Skeletal muscle tissue (tissue), 4 donors: ENCODE results near the gene RAPGEF6. TPM values are rescaled to one million over a fixed set of nuclear protein-coding genes. Genes with fewer than 3 reads are reported as not detected.

Experiments
- H3K27ac ChIP-seq: one replicate; pipeline ENCODE4 v1.7.0; 2013; ENCODE audit warnings: mild to moderate bottlenecking, low read depth, low read length, inconsistent platforms
- H3K27me3 ChIP-seq, 3 donors: one replicate each; pipeline ENCODE4 v1.7.0; 2013; ENCODE audit warnings: low read length in 3 of 3; ENCODE audit not compliant: control insufficient read depth in 3 of 3, insufficient read depth in 3 of 3
- H3K36me3 ChIP-seq, 3 donors: one replicate each; pipeline ENCODE4 v1.7.0; 2013; ENCODE audit warnings: low read length in 3 of 3; ENCODE audit not compliant: control insufficient read depth in 3 of 3, insufficient read depth in 3 of 3
- H3K4me1 ChIP-seq, 3 donors: one replicate each; pipeline ENCODE4 v1.7.0; 2013; ENCODE audit warnings: low read length in 3 of 3, mild to moderate bottlenecking in 3 of 3; ENCODE audit not compliant: control insufficient read depth in 3 of 3, insufficient read depth in 3 of 3
- H3K4me3 ChIP-seq, 3 donors: one replicate each; pipeline ENCODE4 v1.7.0; 2013; ENCODE audit warnings: low read length in 3 of 3
- H3K9ac ChIP-seq, 3 donors: one replicate each; pipeline ENCODE4 v1.7.0; 2013; ENCODE audit warnings: low read length in 3 of 3, mild to moderate bottlenecking in 3 of 3, moderate library complexity in 2 of 3, low read depth in 1 of 3
- H3K9me3 ChIP-seq, 3 donors: one replicate each; pipeline ENCODE4 v1.7.0; 2013; ENCODE audit warnings: low read length in 3 of 3; ENCODE audit not compliant: control insufficient read depth in 3 of 3
- total RNA-seq: library from RNA; depleted of rRNA; stranded (reverse); fragments of >200 nt; gene quantifications from one replicate; pipeline ENCODE4 v1.2.3, GENCODE V29; 2014
- donor health status: Osteomylitis.

Gene RAPGEF6
- total RNA-seq, 1 donor from 2014 or later = 29.7 TPM

DNA sequence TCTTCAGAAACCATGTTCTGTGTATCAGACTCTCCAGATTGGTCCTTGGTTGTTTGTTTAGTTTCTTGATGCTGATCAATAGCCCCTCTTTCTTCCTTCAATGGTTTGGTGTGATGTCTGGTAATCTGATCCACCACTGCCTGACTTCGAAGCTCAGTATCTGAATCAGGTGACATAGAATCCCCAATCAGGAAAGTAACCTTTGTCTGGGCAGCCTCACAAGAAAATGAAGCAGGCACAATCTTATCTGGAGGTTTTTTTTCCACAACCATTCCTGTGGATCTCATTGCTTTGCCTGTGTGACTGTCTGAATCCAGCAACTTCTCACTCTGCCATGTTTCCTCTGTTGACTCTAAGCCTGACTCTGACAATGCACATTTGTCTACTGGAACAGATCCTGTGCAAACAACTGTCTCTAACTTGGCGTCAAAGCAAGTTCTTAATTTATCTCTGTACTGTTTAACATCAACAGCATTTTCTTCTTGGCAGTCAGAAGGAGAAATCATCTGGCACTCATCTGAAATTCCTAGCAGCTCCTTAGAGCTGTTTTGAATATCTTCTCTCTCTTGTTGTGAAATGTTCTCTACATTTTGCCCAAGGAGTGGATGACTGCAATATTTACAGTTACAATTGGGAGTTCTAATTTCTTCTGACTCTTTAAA lies 37.1 kb upstream of the RAPGEF6 start:
- Histone ChIP-seq H3K4me1 (peaks cover 19 to 25% (median 21%) of the 10 kb centered on the region in 3 donors), H3K27me3 (no peaks in the 10 kb centered on the region), H3K36me3 (peaks cover 18 to 38% (median 24%) of the 10 kb centered on the region in 3 donors), H3K9ac (peak overlapping the region in 1 of 3 donors; percentile 4), H3K9me3 (no peaks in the 10 kb centered on the region), H3K4me3 (peak overlapping the region in 1 of 3 donors; percentile 34), H3K27ac (peak overlapping the region; percentile 92)

DNA sequence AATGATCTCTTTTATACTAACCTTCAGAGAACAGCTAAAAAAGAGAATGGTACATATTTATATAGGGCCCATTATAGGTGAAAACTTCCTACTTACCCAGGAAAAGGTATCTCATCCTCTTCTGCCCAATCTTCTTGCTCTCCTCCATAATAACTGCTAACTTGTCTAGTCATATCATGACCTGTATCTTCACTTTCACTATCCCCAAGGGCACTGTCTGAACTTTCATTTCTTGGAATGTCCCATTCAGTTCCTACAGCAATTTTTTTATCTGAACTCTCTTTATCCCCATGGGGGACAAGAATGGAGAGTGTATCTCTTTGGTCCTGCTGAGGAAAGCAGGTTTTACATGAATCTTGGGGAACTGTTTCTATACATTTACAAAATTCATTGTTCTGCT lies 36.4 kb upstream of the RAPGEF6 start:
- Histone ChIP-seq H3K9me3 (no peaks in the 10 kb centered on the region), H3K4me3 (no peak overlapping the region), H3K4me1 (peaks cover 19 to 25% (median 21%) of the 10 kb centered on the region in 3 donors), H3K27ac (peak overlapping the region; percentile 92), H3K27me3 (no peaks in the 10 kb centered on the region), H3K9ac (no peak overlapping the region), H3K36me3 (peaks cover 10 to 31% (median 17%) of the 10 kb centered on the region in 3 donors)

DNA sequence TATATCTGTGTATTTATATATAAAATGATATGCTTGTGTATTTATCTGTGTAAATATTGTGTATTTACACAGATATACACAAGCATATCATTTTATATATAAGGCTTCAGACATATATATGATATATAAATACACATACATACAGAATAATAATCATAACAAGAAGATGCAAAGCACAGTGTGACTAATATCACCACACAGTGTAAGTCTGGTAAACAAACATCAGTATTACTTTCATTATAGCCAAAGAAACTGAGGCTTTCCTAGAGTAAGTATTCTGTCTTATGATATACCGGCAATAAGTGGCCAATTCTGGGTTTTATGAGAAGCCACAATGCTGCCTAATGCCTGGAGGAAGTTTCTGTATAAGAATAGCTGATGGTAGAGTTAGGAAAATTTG lies 29.9 kb upstream of the RAPGEF6 start:
- Histone ChIP-seq H3K4me1 (peaks cover 0 to 3% (median 0%) of the 10 kb centered on the region in 3 donors), H3K27me3 (no peaks in the 10 kb centered on the region), H3K27ac (no peak overlapping the region), H3K36me3 (peaks cover 9 to 34% (median 23%) of the 10 kb centered on the region in 3 donors), H3K9me3 (peaks cover 0 to 2% (median 0%) of the 10 kb centered on the region in 3 donors), H3K4me3 (no peak overlapping the region), H3K9ac (no peak overlapping the region)

DNA sequence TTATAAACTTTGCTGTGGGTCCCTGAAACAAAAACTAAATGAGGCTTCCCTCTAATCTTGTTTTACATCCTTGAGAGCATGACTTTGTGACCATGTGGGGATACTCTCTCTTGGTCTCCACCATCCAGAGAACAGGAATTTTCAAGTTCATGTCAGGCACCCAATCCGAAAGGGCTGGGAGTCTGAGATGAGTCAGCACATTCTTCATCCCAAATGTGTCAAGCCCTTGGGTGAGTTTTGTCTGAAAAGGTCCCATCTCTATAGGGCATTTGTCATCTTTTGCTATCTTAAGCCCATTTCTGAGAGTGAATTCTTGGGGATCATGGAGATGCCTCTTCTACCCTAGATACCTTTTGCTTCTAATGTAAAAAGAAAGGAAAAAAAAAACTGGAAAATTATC lies 26.9 kb upstream of the RAPGEF6 start:
- Histone ChIP-seq H3K9ac (no peak overlapping the region), H3K9me3 (peaks cover 0 to 2% (median 0%) of the 10 kb centered on the region in 3 donors), H3K4me3 (no peak overlapping the region), H3K27ac (no peak overlapping the region), H3K27me3 (no peaks in the 10 kb centered on the region), H3K4me1 (peaks cover 0 to 3% (median 0%) of the 10 kb centered on the region in 3 donors), H3K36me3 (peaks cover 19 to 36% (median 30%) of the 10 kb centered on the region in 3 donors)

DNA sequence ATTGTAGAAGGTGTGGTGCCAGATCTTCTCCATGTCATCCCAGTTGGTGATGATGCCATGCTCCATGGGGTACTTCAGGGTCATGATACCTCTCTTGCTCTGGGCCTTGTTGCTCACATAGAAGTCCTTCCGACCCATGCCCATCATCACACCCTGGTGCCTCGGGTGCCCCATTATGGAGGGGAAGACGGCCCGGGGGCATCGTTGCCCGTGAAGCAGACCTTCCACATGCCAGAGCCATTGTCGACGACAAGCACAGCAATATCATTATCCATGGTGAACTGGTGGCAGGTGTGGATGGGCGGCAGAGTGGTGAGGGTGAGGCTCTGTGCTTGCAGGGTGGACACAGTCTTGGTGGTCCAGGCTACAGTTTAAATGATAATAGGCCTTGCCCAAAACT lies 24.8 kb upstream of the RAPGEF6 start:
- Histone ChIP-seq H3K9me3 (peaks cover 0 to 2% (median 0%) of the 10 kb centered on the region in 3 donors), H3K4me3 (no peak overlapping the region), H3K9ac (no peak overlapping the region), H3K27me3 (no peaks in the 10 kb centered on the region), H3K36me3 (peaks cover 19 to 34% (median 30%) of the 10 kb centered on the region in 3 donors), H3K4me1 (no peaks in the 10 kb centered on the region), H3K27ac (no peak overlapping the region)

DNA sequence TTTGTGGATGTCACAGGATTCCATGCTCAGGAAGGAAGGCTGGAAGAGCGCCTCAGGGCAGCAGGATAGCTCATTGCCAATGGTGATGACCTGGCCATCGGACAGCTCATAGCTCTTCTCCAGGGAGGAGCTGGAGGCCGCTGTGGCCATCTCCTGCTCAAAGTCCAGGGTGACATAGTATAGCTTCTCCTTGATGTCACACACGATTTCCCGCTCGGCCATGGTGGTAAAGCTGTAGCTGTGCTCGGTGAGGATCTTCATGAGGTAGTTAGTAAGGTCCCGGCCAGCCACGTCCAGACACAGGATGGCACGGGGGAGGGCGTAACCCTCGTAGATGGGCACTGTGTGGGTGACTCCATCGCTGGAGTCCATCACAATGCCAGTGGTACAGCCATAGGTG lies 24.3 kb upstream of the RAPGEF6 start:
- H3K9me3 ChIP-seq = peaks cover 0 to 2% (median 0%) of the 10 kb centered on the region in 3 donors
- H3K27me3 ChIP-seq = no peaks in the 10 kb centered on the region
- H3K4me1 ChIP-seq = no peaks in the 10 kb centered on the region
- H3K36me3 ChIP-seq = peaks cover 19 to 33% (median 27%) of the 10 kb centered on the region in 3 donors
- H3K27ac ChIP-seq = no peak overlapping the region
- H3K4me3 ChIP-seq = no peak overlapping the region
- H3K9ac ChIP-seq = no peak overlapping the region

DNA sequence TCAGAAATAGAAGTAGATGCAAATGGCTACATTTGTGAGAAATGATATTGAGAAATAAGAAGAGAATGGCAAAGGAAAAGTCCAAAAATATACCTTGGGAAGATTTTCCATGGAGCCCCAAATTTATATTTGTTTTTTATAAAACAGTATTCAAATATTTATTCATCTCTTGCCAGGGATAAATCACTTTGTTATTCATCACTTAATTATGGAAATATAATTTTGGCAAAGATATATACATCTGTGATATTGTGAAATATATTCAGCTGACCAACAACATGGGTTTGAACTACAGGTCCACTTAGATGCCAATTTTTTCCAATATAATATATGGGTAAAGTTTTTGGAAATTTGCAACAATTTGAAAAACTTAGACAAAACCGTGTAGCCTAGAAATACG lies 19.7 kb upstream of the RAPGEF6 start:
- no peak overlapping the region for H3K27ac ChIP-seq
- H3K9me3 ChIP-seq = no peaks in the 10 kb centered on the region
- H3K27me3 ChIP-seq = no peaks in the 10 kb centered on the region
- H3K36me3 ChIP-seq = peaks cover 20 to 31% (median 21%) of the 10 kb centered on the region in 3 donors
- H3K4me3 ChIP-seq = no peak overlapping the region
- no peaks in the 10 kb centered on the region for H3K4me1 ChIP-seq
- no peak overlapping the region for H3K9ac ChIP-seq

DNA sequence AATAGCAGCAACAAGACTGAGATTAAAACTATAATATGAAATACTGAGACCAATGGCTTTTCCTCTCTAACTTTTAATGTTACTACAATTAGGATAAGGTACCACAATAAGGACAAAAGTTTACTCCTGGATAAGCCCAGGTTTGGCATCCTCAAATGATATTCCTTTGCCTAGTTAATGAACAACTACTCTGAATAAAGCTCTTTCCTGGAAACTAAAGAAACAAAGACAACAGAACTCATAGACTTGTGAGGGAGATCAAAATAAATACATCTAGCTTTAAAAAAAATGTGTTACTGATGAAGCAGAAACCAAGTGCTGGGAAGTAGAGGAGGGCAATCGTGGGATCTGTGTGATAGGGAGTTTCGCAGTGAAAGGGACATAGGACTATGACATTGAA lies 19.3 kb upstream of the RAPGEF6 start:
- H3K27ac ChIP-seq = no peak overlapping the region
- H3K9ac ChIP-seq = no peak overlapping the region
- peaks cover 16 to 27% (median 16%) of the 10 kb centered on the region in 3 donors for H3K36me3 ChIP-seq
- no peaks in the 10 kb centered on the region for H3K27me3 ChIP-seq
- no peaks in the 10 kb centered on the region for H3K9me3 ChIP-seq
- no peaks in the 10 kb centered on the region for H3K4me1 ChIP-seq
- H3K4me3 ChIP-seq = no peak overlapping the region

DNA sequence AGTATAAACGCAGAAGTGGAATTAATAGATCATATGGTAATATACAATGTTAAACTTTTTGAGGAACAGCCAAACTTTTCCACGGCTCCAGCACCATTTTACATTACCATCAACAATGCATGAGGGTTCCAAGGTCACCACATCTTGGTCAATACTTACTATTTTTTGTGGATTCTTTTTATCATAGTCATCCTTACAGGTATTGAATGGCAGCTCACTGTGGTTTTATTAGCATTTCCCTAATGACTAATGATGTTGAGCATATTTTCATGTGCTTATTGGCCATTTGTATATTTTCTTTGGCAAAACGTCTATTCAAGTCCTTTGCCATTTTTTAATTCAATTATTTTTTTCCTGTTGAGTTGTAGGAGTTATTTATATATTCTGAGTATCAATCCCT lies 14.1 kb upstream of the RAPGEF6 start:
- no peaks in the 10 kb centered on the region for H3K4me1 ChIP-seq
- peaks cover 17 to 39% (median 25%) of the 10 kb centered on the region in 3 donors for H3K36me3 ChIP-seq

DNA sequence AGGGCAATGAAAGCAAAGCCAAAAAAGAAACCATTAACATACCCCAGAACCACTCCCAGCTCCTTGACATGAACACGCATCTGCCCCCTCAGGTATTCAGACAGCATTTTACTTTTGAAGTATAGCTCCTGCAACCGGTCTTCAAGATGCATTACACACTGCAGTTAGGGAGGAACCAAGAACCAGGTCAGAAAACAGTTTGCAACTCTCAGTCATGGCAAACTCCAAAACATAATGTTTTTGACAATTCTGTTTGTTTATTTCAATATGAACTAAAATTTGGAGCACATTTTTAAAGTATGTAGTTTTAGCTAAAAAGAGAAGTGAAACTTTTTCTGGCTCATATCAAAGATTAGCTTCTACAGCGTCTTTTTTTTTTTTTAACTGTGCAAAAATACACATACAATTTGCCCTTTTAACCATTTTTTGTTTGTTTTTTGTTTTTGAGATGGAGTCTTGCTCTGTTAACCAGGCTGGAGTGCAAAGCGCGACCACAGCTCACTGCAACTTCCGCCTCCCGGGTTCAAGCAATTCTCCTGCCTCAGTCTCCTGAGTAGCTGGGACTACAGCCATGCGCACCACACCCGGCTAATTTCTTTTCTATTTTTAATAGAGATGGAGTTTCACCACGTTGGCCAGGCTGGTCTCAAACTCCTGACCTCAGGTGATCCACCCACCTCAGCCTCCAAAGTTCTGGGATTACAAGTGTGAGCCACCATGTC lies 12.2 kb upstream of the RAPGEF6 start:
- no peak overlapping the region for H3K9ac ChIP-seq
- H3K27ac ChIP-seq = no peak overlapping the region
- peaks cover 17 to 38% (median 25%) of the 10 kb centered on the region in 3 donors for H3K36me3 ChIP-seq
- H3K4me3 ChIP-seq = no peak overlapping the region
- no peaks in the 10 kb centered on the region for H3K4me1 ChIP-seq
- H3K27me3 ChIP-seq = no peaks in the 10 kb centered on the region
- H3K9me3 ChIP-seq = no peaks in the 10 kb centered on the region

More for the DNA sequence above, 14.1 kb upstream of the RAPGEF6 start:
- Histone ChIP-seq H3K27ac (no peak overlapping the region), H3K27me3 (no peaks in the 10 kb centered on the region), H3K4me3 (no peak overlapping the region), H3K9ac (no peak overlapping the region), H3K9me3 (no peaks in the 10 kb centered on the region)
